Spleen (tissue), 11 donors: ENCODE data around the gene IDH1. TPM values are rescaled to one million over a fixed set of nuclear protein-coding genes. Genes with fewer than 3 reads are reported as not detected.

Experiments used
- DNase-seq: peaks from one replicate; pipeline ENCODE4 v3.0.0-alpha.2; 2020
- H3K27ac ChIP-seq, 8 donors: fragments of 200-600 bp; sonication (generic) in 7 of 8; 1 replicate in 4 of 8; 2 replicates in 4 of 8; pipeline versions ENCODE4 v1.5.0 to v1.8.0; 2016 to 2021; ENCODE audit warnings: inconsistent platforms in 4 of 8, mild to moderate bottlenecking in 4 of 8, moderate library complexity in 1 of 8
- H3K27me3 ChIP-seq, 7 donors: fragments of 200-600 bp; sonication (generic) in 6 of 7; replicated peaks in 1 of 7; 1 replicate in 4 of 7; 2 replicates in 3 of 7; pipeline versions ENCODE4 v1.5.0 to v1.8.0; 2016 to 2021; ENCODE audit warnings: inconsistent platforms in 3 of 7, mild to moderate bottlenecking in 1 of 7
- H3K36me3 ChIP-seq, 6 donors: fragments of 200-600 bp; sonication (generic) in 5 of 6; 1 replicate in 4 of 6; 2 replicates in 2 of 6; pipeline versions ENCODE4 v1.5.0 to v1.8.0; 2016 to 2021; ENCODE audit warnings: inconsistent platforms in 2 of 6
- H3K4me1 ChIP-seq, 6 donors: fragments of 200-600 bp; sonication (generic) in 5 of 6; 1 replicate in 3 of 6; 2 replicates in 3 of 6; pipeline versions ENCODE4 v1.5.0 to v1.8.0; 2016 to 2021; ENCODE audit warnings: inconsistent platforms in 3 of 6
- H3K4me3 ChIP-seq, 8 donors: fragments of 200-600 bp; sonication (generic) in 7 of 8; 1 replicate in 4 of 8; 2 replicates in 4 of 8; pipeline versions ENCODE4 v1.5.0 to v1.8.0; 2016 to 2021; ENCODE audit warnings: inconsistent platforms in 4 of 8, mild to moderate bottlenecking in 4 of 8, moderate library complexity in 2 of 8
- H3K9me3 ChIP-seq, 8 donors: fragments of 200-600 bp; sonication (generic) in 7 of 8; 1 replicate in 4 of 8; 2 replicates in 4 of 8; pipeline versions ENCODE4 v1.5.0 to v1.8.0; 2016 to 2021; ENCODE audit warnings: inconsistent platforms in 4 of 8
- CTCF ChIP-seq, 11 experiments: fragments of 200-600 bp in 7 of 11; fragments of 450-650 bp in 4 of 11; sonication (generic) in 4 of 11; IDR thresholded peaks in 8 of 11; conservative IDR thresholded peaks in 3 of 11; 1 replicate in 7 of 11; 2 replicates in 4 of 11; pipeline versions ENCODE4 v1.4.0 to v1.8.0; 2016 to 2021; ENCODE audit warnings: antibody characterized with exemption in 11 of 11, inconsistent platforms in 4 of 11, mild to moderate bottlenecking in 1 of 11
- POLR2A ChIP-seq, 3 donors: fragments of 450-650 bp; IDR thresholded peaks; one replicate each; pipeline ENCODE4 v1.5.1; 2017; ENCODE audit warnings: antibody characterized with exemption in 3 of 3, mild to moderate bottlenecking in 1 of 3
- POLR2AphosphoS5 ChIP-seq, 3 donors: sonication (generic); formaldehyde crosslinking; IDR thresholded peaks; one replicate each; pipeline ENCODE4 v1.5.1; 2017; ENCODE audit warnings: antibody characterized with exemption in 3 of 3
- WGBS, 5 donors: extraction: QIAGEN DNeasy Blood & Tissue Kit in 3 of 5; methylation state at CpG; one replicate each; pipeline versions ENCODE4 v1.1.5 to v1.1.7; 2013 to 2018; 5-methylcytosine and 5-hydroxymethylcytosine counted together
- intact Hi-C: fragments of 100-400 bp; cut with DNase I; formaldehyde crosslinking; loops from one replicate; pipeline ENCODE4 v1.15.0; 2023; ENCODE audit warnings: low total_unique reads
- polyA plus RNA-seq, 3 donors: library from polyadenylated mRNA; stranded (reverse); fragments of 200-250 nt; gene quantifications; one replicate each; pipeline ENCODE4 v1.2.1, GENCODE V29; 2013
- total RNA-seq, 7 donors: library from RNA; depleted of rRNA in 3 of 7; stranded (reverse); fragments of >200 nt in 3 of 7; fragmentation: NEBNext Ultra II Directional in 4 of 7; extraction: Animal tissue kit (Norgen Biotek cat#: 25700) in 4 of 7; gene quantifications; one replicate each; pipeline versions ENCODE4 v1.1.0 to v1.2.1, GENCODE V29; 2016 to 2021
- donor health status: healthy with polysubstance abuse.
- donor health status: DM: no; HTN: no; CAD: no; lungs with moderate emphysema.
- donor health status: DM: no; HTN: no; CAD: no.
- donor health status: Bipolar disorder and iron deficiency.
- donor health status: healthy.
- donor health status: DM: no; HTN: no; CAD: no.
- donor health status: DM: yes; HTN: yes; CAD: no.

The IDH1 gene
- total and polyA plus RNA-seq, 10 donors, result 26.8 to 101 (median 68.0) TPM

GRCh38 chr2:208249296-208249695 lies 5.6 kb downstream of the IDH1 start:
- no peak for DNase-seq
- Histone ChIP-seq H3K36me3 (peaks cover 3 to 91% (median 45%) of the 10 kb centered on the region in 6 donors), H3K27ac (no peak overlapping the region), H3K4me1 (peaks cover 14 to 64% (median 47%) of the 10 kb centered on the region in 6 donors), H3K4me3 (no peak overlapping the region), H3K27me3 (no peaks in the 10 kb centered on the region), H3K9me3 (no peaks in the 10 kb centered on the region)
- intact Hi-C loops, result no loop called here
- TF ChIP-seq POLR2A (IDR thresholded peaks at IDR 0.05) (no peak), POLR2AphosphoS5 (IDR thresholded peaks at IDR 0.05) (no peak), CTCF (IDR thresholded peaks at IDR 0.05 in 8 of 11, conservative IDR thresholded peaks at IDR 0.05 in 3 of 11) (no peak)
- WGBS, 5 donors, result 94 to 98% (median 96%) methylated on average over 2 of the region's 2 CpGs

DNA sequence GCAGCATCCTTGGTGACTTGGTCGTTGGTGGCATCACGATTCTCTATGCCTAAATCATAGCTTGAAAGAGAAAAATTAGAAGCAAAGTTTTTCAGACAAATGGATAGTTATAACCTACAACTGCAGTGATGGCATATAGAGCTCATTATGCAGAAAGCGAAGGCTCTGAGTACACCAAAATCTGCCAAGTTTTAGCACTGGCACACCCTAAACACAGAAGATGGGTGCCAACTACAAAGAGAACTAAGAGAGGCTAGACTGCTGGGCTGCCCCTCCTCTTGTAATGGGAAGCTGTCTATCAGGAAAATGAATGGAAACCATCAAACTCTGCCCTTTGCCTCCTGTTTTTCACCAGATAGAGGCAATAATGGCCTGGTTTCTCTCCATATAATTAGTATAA lies 6.3 kb downstream of the IDH1 start:
- no peak for DNase-seq
- no peak for TF ChIP-seq POLR2A (IDR thresholded peaks at IDR 0.05)
- TF ChIP-seq CTCF (IDR thresholded peaks at IDR 0.05 in 8 of 11, conservative IDR thresholded peaks at IDR 0.05 in 3 of 11), result no peak
- TF ChIP-seq POLR2AphosphoS5 (IDR thresholded peaks at IDR 0.05), result no peak
- intact Hi-C loops, result no loop called here
- H3K9me3 ChIP-seq, result no peaks in the 10 kb centered on the region
- H3K36me3 ChIP-seq, result peaks cover 3 to 98% (median 50%) of the 10 kb centered on the region in 6 donors
- H3K4me3 ChIP-seq, result no peak overlapping the region
- 92 to 100% (median 96%) methylated on average over 3 of the region's 3 CpGs for WGBS, 5 donors
- peaks cover 10 to 57% (median 40%) of the 10 kb centered on the region in 6 donors for H3K4me1 ChIP-seq
- no peak overlapping the region for H3K27ac ChIP-seq
- H3K27me3 ChIP-seq, result no peaks in the 10 kb centered on the region

DNA sequence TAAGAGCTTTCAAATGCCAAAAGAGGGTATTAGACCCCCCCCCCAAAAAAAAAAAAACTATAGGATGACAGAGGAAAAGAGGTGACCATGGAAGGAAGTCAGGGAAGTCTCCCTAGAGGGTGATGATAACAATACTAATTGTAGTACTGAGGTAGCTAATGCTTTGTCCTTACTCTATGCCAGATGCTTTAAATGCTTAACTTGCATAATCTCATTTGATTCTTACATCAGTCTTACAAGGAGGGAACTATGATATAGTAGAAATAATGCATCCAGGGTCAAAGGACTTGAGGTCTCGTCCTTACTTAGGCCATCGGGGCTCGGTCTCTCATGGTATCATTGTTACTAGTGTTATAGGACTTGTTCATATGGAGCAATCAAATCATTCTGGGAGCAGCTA lies 9.1 kb downstream of the IDH1 start:
- no peaks in the 10 kb centered on the region for H3K27me3 ChIP-seq
- 87 to 97% (median 91%) methylated on average over 3 of the region's 3 CpGs for WGBS, 5 donors
- DNase-seq, result no peak
- no peaks in the 10 kb centered on the region for H3K9me3 ChIP-seq
- no peak overlapping the region for H3K27ac ChIP-seq
- intact Hi-C loops, result no loop called here
- H3K36me3 ChIP-seq, result peaks cover 3 to 100% (median 69%) of the 10 kb centered on the region in 6 donors
- H3K4me1 ChIP-seq, result peaks cover 0 to 29% (median 14%) of the 10 kb centered on the region in 6 donors
- H3K4me3 ChIP-seq, result no peak overlapping the region
- no peak for TF ChIP-seq CTCF (IDR thresholded peaks at IDR 0.05 in 8 of 11, conservative IDR thresholded peaks at IDR 0.05 in 3 of 11)
- TF ChIP-seq POLR2AphosphoS5 (IDR thresholded peaks at IDR 0.05), result no peak
- TF ChIP-seq POLR2A (IDR thresholded peaks at IDR 0.05), result no peak

- Histone ChIP-seq H3K4me1 (peaks cover 0 to 16% (median 2%) of the 10 kb centered on the region in 6 donors), H3K27me3 (no peaks in the 10 kb centered on the region), H3K27ac (no peak overlapping the region), H3K9me3 (no peaks in the 10 kb centered on the region), H3K36me3 (peaks cover 0 to 100% (median 77%) of the 10 kb centered on the region in 6 donors), H3K4me3 (no peak overlapping the region)
- TF ChIP-seq POLR2A (IDR thresholded peaks at IDR 0.05) (no peak), POLR2AphosphoS5 (IDR thresholded peaks at IDR 0.05) (no peak), CTCF (IDR thresholded peaks at IDR 0.05 in 8 of 11, conservative IDR thresholded peaks at IDR 0.05 in 3 of 11) (no peak)
- DNase-seq, result no peak
- intact Hi-C loops, result no loop called here
Measured at GRCh38 chr2:208244422-208244821, 10.4 kb downstream of the IDH1 start.
